ENCODE data around the gene SLC26A2. TPM values are rescaled to one million over a fixed set of nuclear protein-coding genes. Genes with fewer than 3 reads are reported as not detected.
A peak's percentile ranks its signal among the peaks of the same experiment; 100 is the strongest.
"Not testable (repeated sequence)": the region's sequence is repeated elsewhere in the genome, so short reads cannot be mapped to it uniquely, and the experiment has no call there.

SLC26A2 gene
- total and polyA plus RNA-seq, 5 donors = 2.2 to 10.4 (median 6.1) TPM

- no peak for DNase-seq
- peak; percentile 7 to 26 for ATAC-seq
These were observed 66.2 kb downstream of the SLC26A2 start for GRCh38 chr5:150026682-150027172.

DNA sequence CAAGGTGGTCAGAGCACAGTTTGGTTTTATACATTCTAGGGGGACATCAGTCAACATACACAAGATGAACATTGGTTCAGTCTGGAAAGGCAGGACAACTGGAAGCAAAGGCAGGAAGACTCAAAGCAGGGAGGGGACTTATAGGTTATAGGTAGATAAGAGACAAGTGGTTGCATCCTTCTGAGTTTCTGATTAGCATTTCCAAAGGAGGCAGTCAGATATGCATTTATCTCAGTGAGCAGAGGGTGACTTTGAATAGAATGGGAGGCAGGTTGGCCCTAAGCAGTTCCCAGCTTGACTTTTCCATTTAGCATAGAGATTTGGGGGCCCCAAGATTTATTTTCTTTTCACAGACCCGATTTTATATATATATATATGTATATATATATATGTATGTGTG lies 67.5 kb downstream of the SLC26A2 start:
- H3K4me3 ChIP-seq (ENCODE audit: low read length); DNase-seq; H3K4me1 ChIP-seq (ENCODE audit: control insufficient read depth, insufficient read depth, low read length); H3K27me3 ChIP-seq (ENCODE audit: control insufficient read depth, insufficient read depth); H3K9me3 ChIP-seq (ENCODE audit: control insufficient read depth, low read length); ATAC-seq; intact Hi-C loops (cut with DNase I); H3K27ac ChIP-seq (ENCODE audit: low read length): not testable (repeated sequence)
- 77% methylated on average over 1 of the region's 1 CpG for WGBS

More at GRCh38 chr5:150026682-150027172, 66.2 kb downstream of the SLC26A2 start:
- H3K9me3 ChIP-seq (ENCODE audit: control insufficient read depth, low read length) = no peaks in the 10 kb centered on the region
- H3K27ac ChIP-seq (ENCODE audit: low read length) = no peak overlapping the region
- no peak overlapping the region for H3K4me3 ChIP-seq (ENCODE audit: low read length)
- WGBS = 71% methylated on average over 4 of the region's 4 CpGs
- H3K27me3 ChIP-seq (ENCODE audit: control insufficient read depth, insufficient read depth) = no peaks in the 10 kb centered on the region
- intact Hi-C loops (cut with DNase I) = no loop called here
- H3K4me1 ChIP-seq (ENCODE audit: control insufficient read depth, insufficient read depth, low read length) = no peaks in the 10 kb centered on the region

DNA sequence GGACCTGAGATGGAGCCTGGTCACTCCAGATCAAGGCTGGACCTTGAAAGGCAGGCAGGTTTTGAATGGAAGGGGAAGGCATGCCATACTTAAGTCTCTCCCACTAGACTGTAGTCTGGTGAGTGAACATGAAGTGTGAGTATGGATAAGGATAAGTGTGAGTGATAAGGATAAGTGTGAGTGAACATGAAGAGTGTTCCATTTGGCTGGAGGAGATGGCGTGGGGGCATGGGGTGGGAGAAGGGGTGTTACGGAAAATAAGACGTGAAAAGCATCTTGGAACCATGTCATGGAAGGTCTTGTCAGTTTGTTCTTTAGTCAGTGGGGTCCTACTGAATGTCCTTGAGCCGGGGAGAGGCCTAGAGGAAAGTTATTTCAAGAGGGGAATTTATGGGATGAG lies 72.8 kb downstream of the SLC26A2 start:
- H3K27ac ChIP-seq (ENCODE audit: low read length) = no peak overlapping the region
- intact Hi-C loops (cut with DNase I) = loop anchor here in 1 of 4 donors (10.0 kb wide), 1 partner anchor 191 kb away; no protein-coding TSS in a partner anchor
- 68% methylated on average over 4 of the region's 4 CpGs for WGBS
- H3K27me3 ChIP-seq (ENCODE audit: control insufficient read depth, insufficient read depth) = no peaks in the 10 kb centered on the region
- H3K4me1 ChIP-seq (ENCODE audit: control insufficient read depth, insufficient read depth, low read length) = no peaks in the 10 kb centered on the region
- DNase-seq (no peak), ATAC-seq (peak in 1 of 2 donors; percentile 30)
- no peaks in the 10 kb centered on the region for H3K9me3 ChIP-seq (ENCODE audit: control insufficient read depth, low read length)
- no peak overlapping the region for H3K4me3 ChIP-seq (ENCODE audit: low read length)

DNA sequence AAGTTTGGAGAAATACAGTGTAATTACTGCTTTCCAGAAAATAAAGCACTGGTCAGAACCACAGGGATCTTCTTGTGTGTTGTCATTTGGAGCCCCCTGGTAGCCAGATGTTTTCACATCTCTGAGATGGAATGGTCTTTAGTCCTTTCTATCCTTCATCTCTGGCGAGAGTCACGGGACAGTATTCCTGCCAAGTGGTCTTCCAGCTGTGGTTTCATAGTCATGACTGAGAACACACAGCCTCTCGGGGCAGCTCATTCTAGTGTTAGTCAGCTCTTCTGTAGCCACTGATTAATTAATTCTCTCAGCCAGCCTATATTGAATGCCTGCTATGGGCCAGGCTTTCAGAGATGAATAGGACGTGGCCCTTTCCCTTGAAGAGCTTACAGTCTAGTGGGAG lies 74.1 kb downstream of the SLC26A2 start:
- Histone ChIP-seq H3K4me1 (ENCODE audit: control insufficient read depth, insufficient read depth, low read length) (no peaks in the 10 kb centered on the region), H3K27me3 (ENCODE audit: control insufficient read depth, insufficient read depth) (no peaks in the 10 kb centered on the region), H3K9me3 (ENCODE audit: control insufficient read depth, low read length) (no peaks in the 10 kb centered on the region), H3K27ac (ENCODE audit: low read length) (no peak overlapping the region), H3K4me3 (ENCODE audit: low read length) (no peak overlapping the region)
- ATAC-seq (no peak), DNase-seq (no peak)
- intact Hi-C loops (cut with DNase I) = loop anchor here in 1 of 4 donors (10.0 kb wide), 1 partner anchor 190 kb away; no protein-coding TSS in a partner anchor
- 74% methylated on average over 4 of the region's 4 CpGs for WGBS

- DNase-seq (no peak), ATAC-seq (no peak)
- Histone ChIP-seq H3K4me1 (ENCODE audit: control insufficient read depth, insufficient read depth, low read length) (no peaks in the 10 kb centered on the region), H3K4me3 (ENCODE audit: low read length) (no peak overlapping the region), H3K27me3 (ENCODE audit: control insufficient read depth, insufficient read depth) (no peaks in the 10 kb centered on the region), H3K9me3 (ENCODE audit: control insufficient read depth, low read length) (no peaks in the 10 kb centered on the region), H3K27ac (ENCODE audit: low read length) (no peak overlapping the region)
- intact Hi-C loops (cut with DNase I) = loop anchor here in 1 of 4 donors (10.0 kb wide), 1 partner anchor 189 kb away; no protein-coding TSS in a partner anchor
- 83% methylated on average over 7 of the region's 7 CpGs for WGBS
These were observed 74.8 kb downstream of the SLC26A2 start for GRCh38 chr5:150035139-150035895.

DNA sequence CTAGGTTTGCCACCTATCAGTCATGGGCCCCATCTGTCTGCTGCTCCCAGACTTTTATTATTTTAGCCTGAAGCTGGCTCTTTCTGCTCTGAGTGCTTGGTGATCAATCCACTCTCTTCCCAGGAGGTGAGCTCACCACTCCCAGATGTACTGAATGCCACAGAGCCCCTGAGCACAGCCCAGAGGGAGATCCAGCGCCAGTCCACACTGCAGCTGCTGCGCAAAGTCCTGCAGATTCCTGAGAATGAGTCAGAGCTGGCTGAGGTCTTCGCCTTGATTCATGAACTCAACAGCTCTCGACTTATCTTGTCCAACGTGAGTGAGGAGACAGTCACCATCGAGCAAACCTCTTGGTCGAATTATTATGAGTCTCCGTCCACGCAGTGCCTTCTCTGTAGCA lies 76.0 kb downstream of the SLC26A2 start:
- Histone ChIP-seq H3K4me1 (ENCODE audit: control insufficient read depth, insufficient read depth, low read length) (no peaks in the 10 kb centered on the region), H3K27ac (ENCODE audit: low read length) (no peak overlapping the region), H3K9me3 (ENCODE audit: control insufficient read depth, low read length) (no peaks in the 10 kb centered on the region), H3K4me3 (ENCODE audit: low read length) (no peak overlapping the region), H3K27me3 (ENCODE audit: control insufficient read depth, insufficient read depth) (no peaks in the 10 kb centered on the region)
- DNase-seq (peak; percentile 64 to 69 (median 69)), ATAC-seq (peak; percentile 87 to 88)
- 43% methylated on average over 9 of the region's 9 CpGs for WGBS
- intact Hi-C loops (cut with DNase I) = loop anchor here in 1 of 4 donors (10.0 kb wide), 1 partner anchor 188 kb away; no protein-coding TSS in a partner anchor

Other genes with a start within 250 kb of the SLC26A2 start
- gene PPARGC1B, start 230.4 kb upstream of the SLC26A2 start, total RNA-seq = 10 to 100 TPM; 11.9 to 17.5 (median 13.6) TPM
- gene PPARGC1B, start 230.4 kb upstream of the SLC26A2 start, polyA plus RNA-seq = 4.5 TPM
- under 1 TPM in 2 of 4 donors, not detected in 2; 0.06 to 0.11 TPM for gene PDE6A, start 16.0 kb upstream of the SLC26A2 start, total RNA-seq
- gene PDE6A, start 16.0 kb upstream of the SLC26A2 start, polyA plus RNA-seq = 0.07 TPM
- gene TIGD6, start 39.9 kb downstream of the SLC26A2 start, total RNA-seq = 1 to 10 TPM; 2.9 to 3.2 (median 3.2) TPM
- 3.2 TPM for gene TIGD6, start 39.9 kb downstream of the SLC26A2 start, polyA plus RNA-seq
- gene HMGXB3, start 40.0 kb downstream of the SLC26A2 start, total RNA-seq = 10 to 100 TPM; 14.2 to 19.6 (median 14.9) TPM
- 9.3 TPM for gene HMGXB3, start 40.0 kb downstream of the SLC26A2 start, polyA plus RNA-seq
- gene CSF1R, start 125.8 kb downstream of the SLC26A2 start, total RNA-seq = 10 to 100 TPM; 16.5 to 31.6 (median 24.8) TPM
- 4.5 TPM for gene CSF1R, start 125.8 kb downstream of the SLC26A2 start, polyA plus RNA-seq
- gene PDGFRB, start 195.1 kb downstream of the SLC26A2 start, total RNA-seq = 10 to 100 TPM; 42.7 to 68.0 (median 46.4) TPM
- 24.6 TPM for gene PDGFRB, start 195.1 kb downstream of the SLC26A2 start, polyA plus RNA-seq
- gene CDX1, start 206.0 kb downstream of the SLC26A2 start, total RNA-seq = under 1 TPM in 1 of 4 donors, not detected in 3; 0.23 TPM
- 0.09 TPM for gene CDX1, start 206.0 kb downstream of the SLC26A2 start, polyA plus RNA-seq
- not detected for gene SLC6A7, start 229.3 kb downstream of the SLC26A2 start, total RNA-seq
- gene SLC6A7, start 229.3 kb downstream of the SLC26A2 start, polyA plus RNA-seq = not detected

Data from right cardiac atrium (tissue), 5 donors.